ENCODE measurements around the gene TEX12.
"Not testable (repeated sequence)": the region's sequence is repeated elsewhere in the genome, so short reads cannot be mapped to it uniquely, and the experiment has no call there.

The TEX12 gene

GRCh38 chr11:112195951-112196351 lies 28.8 kb downstream of the TEX12 start:
- no peak for TF ChIP-seq EZH2phosphoT487 (IDR thresholded peaks at IDR 0.05; ENCODE audit: borderline replicate concordance, low read length)
- TF ChIP-seq, protein P1, sequence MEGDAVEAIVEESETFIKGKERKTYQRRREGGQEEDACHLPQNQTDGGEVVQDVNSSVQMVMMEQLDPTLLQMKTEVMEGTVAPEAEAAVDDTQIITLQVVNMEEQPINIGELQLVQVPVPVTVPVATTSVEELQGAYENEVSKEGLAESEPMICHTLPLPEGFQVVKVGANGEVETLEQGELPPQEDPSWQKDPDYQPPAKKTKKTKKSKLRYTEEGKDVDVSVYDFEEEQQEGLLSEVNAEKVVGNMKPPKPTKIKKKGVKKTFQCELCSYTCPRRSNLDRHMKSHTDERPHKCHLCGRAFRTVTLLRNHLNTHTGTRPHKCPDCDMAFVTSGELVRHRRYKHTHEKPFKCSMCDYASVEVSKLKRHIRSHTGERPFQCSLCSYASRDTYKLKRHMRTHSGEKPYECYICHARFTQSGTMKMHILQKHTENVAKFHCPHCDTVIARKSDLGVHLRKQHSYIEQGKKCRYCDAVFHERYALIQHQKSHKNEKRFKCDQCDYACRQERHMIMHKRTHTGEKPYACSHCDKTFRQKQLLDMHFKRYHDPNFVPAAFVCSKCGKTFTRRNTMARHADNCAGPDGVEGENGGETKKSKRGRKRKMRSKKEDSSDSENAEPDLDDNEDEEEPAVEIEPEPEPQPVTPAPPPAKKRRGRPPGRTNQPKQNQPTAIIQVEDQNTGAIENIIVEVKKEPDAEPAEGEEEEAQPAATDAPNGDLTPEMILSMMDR (IDR thresholded peaks at IDR 0.05; ENCODE audit: low read depth, low read length, poor library complexity, severe bottlenecking), result no peak
- no peaks in the 10 kb centered on the region for H4K20me1 ChIP-seq (ENCODE audit: control insufficient read depth, insufficient read depth, low read depth, low read length)

GRCh38 chr11:112196519-112197087 lies 29.4 kb downstream of the TEX12 start:
- no peak overlapping the region for H3K4me2 ChIP-seq (ENCODE audit: low read length)
- no peaks in the 10 kb centered on the region for H3K9me2 ChIP-seq (replicated peaks; ENCODE audit: control insufficient read depth, low read length)
- H3K9me3 ChIP-seq (ENCODE audit: control insufficient read depth, insufficient read depth, low read length), result no peaks in the 10 kb centered on the region
- H3K4me3 ChIP-seq (ENCODE audit: low read length), result no peak overlapping the region
- H3K79me2 ChIP-seq (ENCODE audit: control insufficient read depth, low read length), result no peaks in the 10 kb centered on the region
- peaks cover 7% of the 10 kb centered on the region for H3K4me1 ChIP-seq (ENCODE audit: control insufficient read depth, low read length)
- H3K27me3 ChIP-seq (ENCODE audit: control insufficient read depth, low read length), result peaks cover 18% of the 10 kb centered on the region
- no peak overlapping the region for H3K27ac ChIP-seq (ENCODE audit: low read depth, low read length)
- no peaks in the 10 kb centered on the region for H3K36me3 ChIP-seq (ENCODE audit: control insufficient read depth, low read length)
- H3F3A ChIP-seq (ENCODE audit: control insufficient read depth, insufficient read depth), result no peaks in the 10 kb centered on the region
- no peaks in the 10 kb centered on the region for H4K20me1 ChIP-seq (ENCODE audit: control insufficient read depth, insufficient read depth, low read depth, low read length)
- TF ChIP-seq EZH2phosphoT487 (IDR thresholded peaks at IDR 0.05; ENCODE audit: borderline replicate concordance, low read length), result no peak
- TF ChIP-seq, protein P1 (IDR thresholded peaks at IDR 0.05; ENCODE audit: low read depth, low read length, poor library complexity, severe bottlenecking), result no peak

More at GRCh38 chr11:112195951-112196351, 28.8 kb downstream of the TEX12 start:
- H3K9me3 ChIP-seq (ENCODE audit: control insufficient read depth, insufficient read depth, low read length), result no peaks in the 10 kb centered on the region
- no peaks in the 10 kb centered on the region for H3K9me2 ChIP-seq (replicated peaks; ENCODE audit: control insufficient read depth, low read length)
- H3K36me3 ChIP-seq (ENCODE audit: control insufficient read depth, low read length), result no peaks in the 10 kb centered on the region
- H3K4me3 ChIP-seq (ENCODE audit: low read length), result no peak overlapping the region
- H3K27ac ChIP-seq (ENCODE audit: low read depth, low read length), result no peak overlapping the region
- H3K79me2 ChIP-seq (ENCODE audit: control insufficient read depth, low read length), result no peaks in the 10 kb centered on the region
- peaks cover 18% of the 10 kb centered on the region for H3K27me3 ChIP-seq (ENCODE audit: control insufficient read depth, low read length)
- H3F3A ChIP-seq (ENCODE audit: control insufficient read depth, insufficient read depth), result no peaks in the 10 kb centered on the region
- peaks cover 7% of the 10 kb centered on the region for H3K4me1 ChIP-seq (ENCODE audit: control insufficient read depth, low read length)
- H3K4me2 ChIP-seq (ENCODE audit: low read length), result no peak overlapping the region

- H3K36me3 ChIP-seq (ENCODE audit: control insufficient read depth, low read length); H3K4me1 ChIP-seq (ENCODE audit: control insufficient read depth, low read length); H3K79me2 ChIP-seq (ENCODE audit: control insufficient read depth, low read length); H3F3A ChIP-seq (ENCODE audit: control insufficient read depth, insufficient read depth); H3K9me3 ChIP-seq (ENCODE audit: control insufficient read depth, insufficient read depth, low read length); H3K4me3 ChIP-seq (ENCODE audit: low read length); H3K9me2 ChIP-seq (replicated peaks; ENCODE audit: control insufficient read depth, low read length); H3K27ac ChIP-seq (ENCODE audit: low read depth, low read length); H4K20me1 ChIP-seq (ENCODE audit: control insufficient read depth, insufficient read depth, low read depth, low read length); H3K4me2 ChIP-seq (ENCODE audit: low read length): not testable (repeated sequence)
- H3K27me3 ChIP-seq (ENCODE audit: control insufficient read depth, low read length), result peaks cover 15% of the 10 kb centered on the region
Observed at GRCh38 chr11:112199101-112199500, 31.9 kb downstream of the TEX12 start.

DNA sequence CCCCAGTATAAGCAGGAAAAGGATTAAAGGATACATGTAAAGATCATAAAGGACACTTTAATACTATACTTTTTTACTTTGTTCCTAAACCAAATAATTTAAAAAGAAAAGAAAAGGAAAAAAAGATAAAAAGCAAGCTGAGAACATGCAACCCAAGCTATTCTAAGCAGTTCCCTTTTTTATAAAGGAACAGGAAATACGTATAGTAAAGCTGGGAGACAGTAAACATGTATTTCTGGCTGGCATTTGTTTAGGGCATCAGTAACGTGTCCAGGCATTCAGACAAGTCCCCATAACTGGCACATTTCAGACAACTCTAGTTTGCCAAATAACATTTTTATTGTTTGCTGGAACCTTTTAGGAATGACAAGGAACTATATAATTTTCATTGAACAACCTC lies 33.1 kb downstream of the TEX12 start:
- Histone ChIP-seq H3K27me3 (ENCODE audit: control insufficient read depth, low read length) (peaks cover 15% of the 10 kb centered on the region), H4K20me1 (ENCODE audit: control insufficient read depth, insufficient read depth, low read depth, low read length) (no peaks in the 10 kb centered on the region), H3K4me3 (ENCODE audit: low read length) (no peak overlapping the region), H3K4me2 (ENCODE audit: low read length) (no peak overlapping the region), H3K4me1 (ENCODE audit: control insufficient read depth, low read length) (peaks cover 7% of the 10 kb centered on the region), H3K79me2 (ENCODE audit: control insufficient read depth, low read length) (no peaks in the 10 kb centered on the region), H3K27ac (ENCODE audit: low read depth, low read length) (no peak overlapping the region), H3K9me2 (replicated peaks; ENCODE audit: control insufficient read depth, low read length) (no peaks in the 10 kb centered on the region), H3K36me3 (ENCODE audit: control insufficient read depth, low read length) (no peaks in the 10 kb centered on the region), H3K9me3 (ENCODE audit: control insufficient read depth, insufficient read depth, low read length) (no peaks in the 10 kb centered on the region), H3F3A (ENCODE audit: control insufficient read depth, insufficient read depth) (no peaks in the 10 kb centered on the region)
- TF ChIP-seq, protein P1 (IDR thresholded peaks at IDR 0.05; ENCODE audit: low read depth, low read length, poor library complexity, severe bottlenecking), result no peak
- TF ChIP-seq EZH2phosphoT487 (IDR thresholded peaks at IDR 0.05; ENCODE audit: borderline replicate concordance, low read length), result no peak

Measured in DOHH2 (cell line).